CD4-positive, alpha-beta T cell (primary cell): ENCODE data around the gene TRAF5. TPM values are rescaled to one million over a fixed set of nuclear protein-coding genes. Genes with fewer than 3 reads are reported as not detected.
"Not testable (repeated sequence)": the region's sequence is repeated elsewhere in the genome, so short reads cannot be mapped to it uniquely, and the experiment has no call there.

ENCODE experiments used
- ATAC-seq: fragments of 200-7000 bp; cut with Tn5 transposase; one replicate; pipeline ENCODE4 v1.10.0; 2022; ENCODE audit warnings: mild to moderate bottlenecking; ENCODE audit not compliant: poor library complexity
- CTCF ChIA-PET: fragments of 350-600 bp; sonication (Branson Sonifier 250); formaldehyde crosslinking; loops from one replicate; lab custom pipeline; 2021; ENCODE audit warnings: antibody characterized with exemption, inconsistent platforms; lab: Charles Lee
- POLR2A ChIA-PET: fragments of 350-600 bp; sonication (Branson Sonifier 250); formaldehyde crosslinking; loops from one replicate; lab custom pipeline; 2021; ENCODE audit warnings: antibody characterized with exemption, inconsistent platforms; lab: Charles Lee
- DNase-seq, 14 experiments: peaks; one replicate each; pipeline ENCODE4 v3.0.0-alpha.2; 2013 to 2020; ENCODE audit warnings: mixed read lengths in 2 of 14
- H3K27ac ChIP-seq, 2 donors: one replicate each; pipeline versions ENCODE4 v1.5.1 to v1.7.0; 2013; ENCODE audit warnings: low read length in 2 of 2, low read depth in 1 of 2, mild to moderate bottlenecking in 1 of 2
- H3K27me3 ChIP-seq, 2 experiments: 1 replicate in 1 of 2; 2 replicates in 1 of 2; pipeline versions ENCODE4 v1.6.1 to v1.7.0; 2013; ENCODE audit warnings: low read length in 2 of 2, control low read depth in 1 of 2, mild to moderate bottlenecking in 1 of 2, moderate library complexity in 1 of 2; ENCODE audit not compliant: insufficient read depth in 2 of 2, control insufficient read depth in 1 of 2
- H3K36me3 ChIP-seq: one replicate; pipeline ENCODE4 v1.6.1; 2013; ENCODE audit warnings: low read length, control low read depth; ENCODE audit not compliant: insufficient read depth
- H3K4me1 ChIP-seq: one replicate; pipeline ENCODE4 v1.6.1; 2013; ENCODE audit warnings: low read length, control low read depth; ENCODE audit not compliant: insufficient read depth
- H3K4me3 ChIP-seq: one replicate; pipeline ENCODE4 v1.5.1; 2013; ENCODE audit warnings: mild to moderate bottlenecking, low read length, moderate library complexity
- H3K9me3 ChIP-seq, 2 experiments: 1 replicate in 1 of 2; 2 replicates in 1 of 2; pipeline versions ENCODE4 v1.6.1 to v1.7.0; 2013; ENCODE audit warnings: low read length in 2 of 2, mild to moderate bottlenecking in 2 of 2, control low read depth in 1 of 2, moderate library complexity in 1 of 2; ENCODE audit not compliant: control insufficient read depth in 1 of 2, insufficient read depth in 1 of 2
- H3K27ac Mint-ChIP-seq: one replicate; pipeline ENCODE4 v1.8.0; 2020; ENCODE audit warnings: mixed read lengths
- H3K27me3 Mint-ChIP-seq: one replicate; pipeline ENCODE4 v1.8.0; 2021; ENCODE audit warnings: mixed read lengths
- H3K36me3 Mint-ChIP-seq: one replicate; pipeline ENCODE4 v1.8.0; 2021; ENCODE audit warnings: low read depth, mixed read lengths
- H3K4me1 Mint-ChIP-seq: one replicate; pipeline ENCODE4 v1.8.0; 2021; ENCODE audit warnings: low read depth, mixed read lengths
- H3K4me3 Mint-ChIP-seq: one replicate; pipeline ENCODE4 v1.8.0; 2020; ENCODE audit warnings: mild to moderate bottlenecking, mixed read lengths
- H3K9me3 Mint-ChIP-seq: one replicate; pipeline ENCODE4 v1.8.0; 2020; ENCODE audit warnings: mixed read lengths
- CTCF ChIP-seq: fragments of 200-600 bp; IDR thresholded peaks from one replicate; pipeline ENCODE4 v1.8.0; 2022; ENCODE audit warnings: antibody characterized with exemption, mild to moderate bottlenecking
- intact Hi-C, 2 experiments: fragments of 100-400 bp; cut with DNase I in 1 of 2; cut with micrococcal nuclease in 1 of 2; formaldehyde crosslinking; loops; one replicate each; pipeline versions ENCODE4 v1.15.1 to v1.9.0; 2023 to 2025; cut with DNase I, micrococcal nuclease
- total RNA-seq, 174 experiments: library from RNA in 2 of 174; stranded (reverse) in 2 of 174; gene quantifications; one replicate each; pipeline ENCODE4 v1.2.3 and lab custom pipeline; 2021 to 2026

The TRAF5 gene
- total RNA-seq, 2 experiments from 2014 or later = 21.9 to 23.2 TPM

GRCh38 chr1:211347077-211347844 lies 20.6 kb downstream of the TRAF5 start:
- CTCF ChIA-PET = interaction anchor here (1.4 to 2.0 kb wide), 2 partner anchors 19 to 24 kb away, joined by 5 to 9 read pairs; no protein-coding TSS in a partner anchor

DNA sequence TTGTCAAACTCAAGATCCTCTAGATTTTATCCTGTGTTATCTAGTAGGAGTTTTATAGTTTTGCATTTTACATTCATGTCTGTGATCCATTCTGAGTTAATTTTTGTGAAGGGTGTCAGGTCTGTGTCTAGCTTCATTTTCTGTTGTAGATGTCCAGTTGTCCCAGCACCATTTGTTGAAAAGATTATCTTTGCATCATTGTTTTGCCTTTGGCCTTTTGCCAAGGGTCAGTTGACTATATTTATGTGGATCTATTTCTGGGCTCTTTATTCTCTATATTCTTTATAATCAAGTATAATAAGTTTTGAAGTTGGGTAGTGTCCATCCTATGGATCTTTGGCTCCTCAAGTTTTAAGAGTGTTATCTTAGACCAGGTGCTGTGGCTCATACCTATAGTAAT lies 21.9 kb downstream of the TRAF5 start:
- DNase-seq = no peak
- H3K27ac Mint-ChIP-seq = no peak overlapping the region
- Histone ChIP-seq H3K27me3 (no peaks in the 10 kb centered on the region), H3K4me3 (no peak overlapping the region), H3K9me3 (no peaks in the 10 kb centered on the region), H3K27ac (no peak overlapping the region), H3K36me3 (peaks cover 9% of the 10 kb centered on the region), H3K4me1 (peaks cover 76% of the 10 kb centered on the region)
- H3K4me1 Mint-ChIP-seq = peaks cover 96% of the 10 kb centered on the region
- CTCF ChIA-PET = interaction anchor here (0.6 to 2.0 kb wide), 2 partner anchors 25 to 987 kb away, joined by 3 to 9 read pairs; no protein-coding TSS in a partner anchor
- H3K27me3 Mint-ChIP-seq = no peaks in the 10 kb centered on the region
- POLR2A ChIA-PET = interaction anchor here (0.9 to 2.4 kb wide), 3 partner anchors 10 to 22 kb away, joined by 3 to 8 read pairs (median 6); partner anchors contain the start of gene TRAF5
- no peak for TF ChIP-seq CTCF
- intact Hi-C loops = no loop called here
- H3K9me3 Mint-ChIP-seq = no peaks in the 10 kb centered on the region
- no peak overlapping the region for H3K4me3 Mint-ChIP-seq
- ATAC-seq = no peak
- peaks cover 38% of the 10 kb centered on the region for H3K36me3 Mint-ChIP-seq

More at GRCh38 chr1:211347077-211347844, 20.6 kb downstream of the TRAF5 start:
- H3K27me3 Mint-ChIP-seq = no peaks in the 10 kb centered on the region
- peaks cover 96% of the 10 kb centered on the region for H3K4me1 Mint-ChIP-seq
- H3K4me3 Mint-ChIP-seq = no peak overlapping the region
- Histone ChIP-seq H3K9me3 (no peaks in the 10 kb centered on the region), H3K27ac (no peak overlapping the region), H3K4me1 (peaks cover 69% of the 10 kb centered on the region), H3K4me3 (no peak overlapping the region), H3K36me3 (peaks cover 9% of the 10 kb centered on the region), H3K27me3 (no peaks in the 10 kb centered on the region)
- DNase-seq (no peak), ATAC-seq (no peak)
- H3K36me3 Mint-ChIP-seq = peaks cover 30% of the 10 kb centered on the region
- intact Hi-C loops = no loop called here
- no peaks in the 10 kb centered on the region for H3K9me3 Mint-ChIP-seq
- no peak for TF ChIP-seq CTCF
- H3K27ac Mint-ChIP-seq = peak overlapping the region; percentile 33
- POLR2A ChIA-PET = interaction anchor here (0.9 to 4.4 kb wide), 4 partner anchors 9 to 21 kb away, joined by 3 to 26 read pairs (median 7); partner anchors contain the start of gene TRAF5

- Mint-ChIP-seq H3K4me1 (peaks cover 97% of the 10 kb centered on the region), H3K36me3 (peaks cover 37% of the 10 kb centered on the region), H3K27ac (peak overlapping the region; percentile 87), H3K27me3 (no peaks in the 10 kb centered on the region), H3K4me3 (peak overlapping the region; percentile 39), H3K9me3 (no peaks in the 10 kb centered on the region)
- peaks cover 74% of the 10 kb centered on the region for H3K4me1 ChIP-seq
- H3K27ac ChIP-seq = no peak overlapping the region
- ChIA-PET POLR2A (no interaction called here), CTCF (no interaction called here)
- DNase-seq (no peak), ATAC-seq (no peak)
- no peaks in the 10 kb centered on the region for H3K9me3 ChIP-seq
- H3K4me3 ChIP-seq = no peak overlapping the region
- intact Hi-C loops = no loop called here
- TF ChIP-seq CTCF = no peak
- no peaks in the 10 kb centered on the region for H3K27me3 ChIP-seq
- peaks cover 2% of the 10 kb centered on the region for H3K36me3 ChIP-seq
These were observed 23.1 kb downstream of the TRAF5 start for GRCh38 chr1:211349741-211350140.

DNA sequence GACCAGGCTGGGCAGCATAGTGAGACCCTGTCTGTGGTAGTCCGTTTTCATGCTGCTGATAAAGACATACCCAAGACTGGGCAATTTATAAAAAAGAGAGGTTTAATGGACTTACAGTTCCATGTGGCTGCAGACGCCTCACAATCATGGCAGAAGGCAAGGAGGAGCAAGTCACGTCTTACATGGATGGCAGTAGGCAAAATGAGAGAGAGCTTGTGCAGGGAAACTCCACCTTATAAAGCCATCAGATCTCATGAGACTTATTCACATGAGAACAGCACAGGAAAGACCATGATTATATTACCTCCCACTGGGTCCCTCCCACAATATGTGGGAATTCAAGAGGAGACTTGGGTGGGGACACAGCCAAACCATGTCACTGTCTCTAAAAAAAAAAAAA lies 25.4 kb downstream of the TRAF5 start:
- POLR2A ChIA-PET, intact Hi-C loops: not testable (repeated sequence)

More for the DNA sequence above, 25.4 kb downstream of the TRAF5 start:
- Histone ChIP-seq H3K27ac (peak overlapping the region in 1 of 2 donors; percentile 23), H3K36me3 (peaks cover 18% of the 10 kb centered on the region), H3K4me1 (peaks cover 61% of the 10 kb centered on the region)
- ATAC-seq, DNase-seq, H3K4me3 ChIP-seq, H3K27me3 ChIP-seq, H3K27me3 Mint-ChIP-seq, H3K9me3 Mint-ChIP-seq, H3K9me3 ChIP-seq: not testable (repeated sequence)
- H3K4me1 Mint-ChIP-seq = peaks cover 80% of the 10 kb centered on the region
- peak overlapping the region; percentile 27 for H3K4me3 Mint-ChIP-seq
- peak overlapping the region; percentile 87 for H3K27ac Mint-ChIP-seq
- H3K36me3 Mint-ChIP-seq = peaks cover 47% of the 10 kb centered on the region
- CTCF ChIA-PET = interaction anchor here (1.6 kb wide), 1 partner anchor 29 kb away, joined by 5 read pairs; no protein-coding TSS in a partner anchor
